OCI-LY1 (cell line): ENCODE data around the gene PARD3.

ENCODE experiments used
- H2AFZ ChIP-seq: fragments of 200-600 bp; sonication (generic), shearing (Covaris generic); 2 replicates; pipeline ENCODE4 v1.6.0; 2014; ENCODE audit warnings: antibody characterized with exemption, mild to moderate bottlenecking, low read length
- H3F3A ChIP-seq: fragments of 200-600 bp; sonication (generic), shearing (Covaris generic); 2 replicates; pipeline ENCODE4 v1.6.0; 2014; ENCODE audit warnings: mild to moderate bottlenecking, antibody characterized with exemption, low read length, moderate library complexity; ENCODE audit not compliant: insufficient read depth
- H3K27ac ChIP-seq: fragments of 200-600 bp; sonication (generic); 2 replicates; pipeline ENCODE4 v1.5.1; 2014; ENCODE audit warnings: low read length, mixed run types, mild to moderate bottlenecking, low read depth; ENCODE audit not compliant: poor library complexity, severe bottlenecking
- H3K27me3 ChIP-seq: fragments of 200-600 bp; sonication (generic); 2 replicates; pipeline ENCODE4 v1.6.0; 2014; ENCODE audit warnings: antibody characterized with exemption, mild to moderate bottlenecking, low read length, moderate library complexity; ENCODE audit not compliant: insufficient read depth
- H3K36me3 ChIP-seq: fragments of 200-600 bp; sonication (generic); 2 replicates; pipeline ENCODE4 v1.6.1; 2014; ENCODE audit warnings: mild to moderate bottlenecking, antibody characterized with exemption, low read length, moderate library complexity, mixed read lengths; ENCODE audit not compliant: insufficient read depth
- H3K4me1 ChIP-seq: fragments of 200-600 bp; sonication (generic); 2 replicates; pipeline ENCODE4 v1.5.1; 2014; ENCODE audit warnings: mild to moderate bottlenecking, low read length, moderate library complexity; ENCODE audit not compliant: insufficient read depth, severe bottlenecking
- H3K4me2 ChIP-seq: fragments of 200-600 bp; sonication (generic), shearing (Covaris generic); 2 replicates; pipeline ENCODE4 v1.6.1; 2014; ENCODE audit warnings: low read length
- H3K4me3 ChIP-seq: fragments of 200-600 bp; sonication (generic); 2 replicates; pipeline ENCODE4 v1.5.1; 2014; ENCODE audit warnings: low read length, low read depth, mild to moderate bottlenecking, mixed read lengths; ENCODE audit not compliant: poor library complexity, severe bottlenecking
- H3K79me2 ChIP-seq: fragments of 200-600 bp; shearing (Covaris generic); 2 replicates; pipeline ENCODE4 v1.6.1; 2016; ENCODE audit warnings: mixed run types, low read length, mixed read lengths; ENCODE audit not compliant: insufficient read depth
- H3K9ac ChIP-seq: fragments of 200-600 bp; sonication (generic), shearing (Covaris generic); 2 replicates; pipeline ENCODE4 v1.6.1; 2014; ENCODE audit warnings: mild to moderate bottlenecking, low read length, mixed read lengths
- H3K9me2 ChIP-seq: fragments of 200-600 bp; sonication (generic), shearing (Covaris generic); 2 replicates; pipeline ENCODE4 v1.6.1; 2014; ENCODE audit warnings: low read depth, mild to moderate bottlenecking, low read length, mixed read lengths
- H3K9me3 ChIP-seq: fragments of 200-600 bp; shearing (Covaris generic); 2 replicates; pipeline ENCODE4 v1.6.1; 2014; ENCODE audit warnings: low read length, mixed read lengths
- H4K20me1 ChIP-seq: fragments of 200-600 bp; sonication (generic), shearing (Covaris generic); 2 replicates; pipeline ENCODE4 v1.6.0; 2016; ENCODE audit warnings: mild to moderate bottlenecking, low read length; ENCODE audit not compliant: insufficient read depth
- CTCF ChIP-seq: fragments of 200-600 bp; sonication (generic), shearing (Covaris generic); IDR thresholded peaks from 2 replicates; pipeline ENCODE4 v1.5.1; 2017; ENCODE audit warnings: mild to moderate bottlenecking, antibody characterized with exemption, low read length, moderate library complexity, mixed read lengths
- EZH2 ChIP-seq: fragments of 200-600 bp; sonication (generic), shearing (Covaris generic); IDR thresholded peaks from 2 replicates; pipeline ENCODE4 v1.8.0; 2017; ENCODE audit warnings: borderline replicate concordance, mixed run types, mild to moderate bottlenecking, antibody characterized with exemption, low read length, moderate library complexity, mixed read lengths

PARD3 gene

GRCh38 chr10:34104829-34105572, 710.1 kb downstream of the PARD3 start:
- Histone ChIP-seq H3K4me1 (no peaks in the 10 kb centered on the region), H3K9me2 (no peaks in the 10 kb centered on the region), H3K9ac (no peak overlapping the region), H3F3A (no peaks in the 10 kb centered on the region), H3K79me2 (no peaks in the 10 kb centered on the region), H2AFZ (no peak overlapping the region), H3K4me2 (no peak overlapping the region), H3K36me3 (no peaks in the 10 kb centered on the region), H3K9me3 (no peaks in the 10 kb centered on the region), H3K4me3 (no peak overlapping the region), H3K27ac (no peak overlapping the region), H4K20me1 (no peaks in the 10 kb centered on the region), H3K27me3 (no peaks in the 10 kb centered on the region)
- TF ChIP-seq CTCF (no peak), EZH2 (no peak)

- no peak overlapping the region for H3K4me2 ChIP-seq
- no peak for TF ChIP-seq CTCF
- TF ChIP-seq EZH2: no peak
Measured at GRCh38 chr10:34102893-34103506, 712.1 kb downstream of the PARD3 start.

GRCh38 chr10:34102237-34102673, 712.8 kb downstream of the PARD3 start:
- H3K36me3 ChIP-seq: no peaks in the 10 kb centered on the region
- H3K27ac ChIP-seq: no peak overlapping the region
- H3K4me2 ChIP-seq: no peak overlapping the region
- H3K9ac ChIP-seq: no peak overlapping the region
- no peaks in the 10 kb centered on the region for H3K79me2 ChIP-seq
- no peaks in the 10 kb centered on the region for H3K9me3 ChIP-seq
- H2AFZ ChIP-seq: no peak overlapping the region
- no peaks in the 10 kb centered on the region for H3F3A ChIP-seq
- H3K4me3 ChIP-seq: no peak overlapping the region
- TF ChIP-seq CTCF (no peak), EZH2 (no peak)
- no peaks in the 10 kb centered on the region for H3K9me2 ChIP-seq
- no peaks in the 10 kb centered on the region for H4K20me1 ChIP-seq
- no peaks in the 10 kb centered on the region for H3K27me3 ChIP-seq
- no peaks in the 10 kb centered on the region for H3K4me1 ChIP-seq

More at GRCh38 chr10:34102893-34103506, 712.1 kb downstream of the PARD3 start:
- Histone ChIP-seq H3K9ac (no peak overlapping the region), H3K27ac (no peak overlapping the region), H3K4me3 (no peak overlapping the region), H3K4me1 (no peaks in the 10 kb centered on the region), H3K79me2 (no peaks in the 10 kb centered on the region), H3K36me3 (no peaks in the 10 kb centered on the region), H3K27me3 (no peaks in the 10 kb centered on the region), H2AFZ (no peak overlapping the region), H3K9me2 (no peaks in the 10 kb centered on the region), H3K9me3 (no peaks in the 10 kb centered on the region), H3F3A (no peaks in the 10 kb centered on the region), H4K20me1 (no peaks in the 10 kb centered on the region)
